NB4 (cell line): ENCODE measurements around the gene ADCYAP1R1.

Experiments
- DNase-seq: peaks from one replicate; pipeline ENCODE4 v3.0.0; 2010; ENCODE audit warnings: low read depth
- H3K4me3 ChIP-seq: one replicate; pipeline ENCODE4 v1.5.1; 2011; ENCODE audit warnings: mild to moderate bottlenecking, low read depth, low read length, moderate library complexity
- MYC ChIP-seq: IDR thresholded peaks from 2 replicates; pipeline ENCODE4 v1.6.1; 2011; ENCODE audit warnings: low read depth, low read length
- POLR2A ChIP-seq: IDR thresholded peaks from 2 replicates; pipeline ENCODE4 v1.6.1; 2011; ENCODE audit warnings: mild to moderate bottlenecking; ENCODE audit not compliant: insufficient read length; ENCODE audit errors: extremely low read depth
- TF ChIP-seq, protein P1 (sequence below): IDR thresholded peaks from 2 replicates; pipeline ENCODE4 v1.6.1; 2011; ENCODE audit warnings: low read depth, low read length
- TF ChIP-seq, protein P2 (sequence below): IDR thresholded peaks from one replicate; pipeline ENCODE4 v1.5.1; 2012; ENCODE audit warnings: low read depth, low read length

The ADCYAP1R1 gene

DNA sequence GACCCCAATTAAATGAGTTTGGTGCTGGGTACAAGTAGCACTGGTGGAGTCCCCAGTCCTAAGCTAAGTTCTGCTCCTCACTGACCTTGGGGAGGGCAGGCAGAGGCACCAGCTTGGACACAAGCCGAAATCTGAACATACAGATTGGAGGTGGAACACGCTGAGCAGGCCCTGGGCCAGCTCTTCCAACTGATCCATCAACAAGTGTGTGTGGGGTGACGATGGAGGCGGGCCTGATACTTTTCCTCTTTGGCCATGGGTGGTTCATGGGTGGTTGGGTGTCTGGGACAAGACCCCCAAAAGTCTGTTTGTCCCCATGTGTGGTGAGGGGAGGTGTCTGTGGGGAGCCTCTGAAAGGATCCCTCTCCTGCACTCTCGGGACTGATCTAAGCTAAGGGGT lies 1.9 kb downstream of the ADCYAP1R1 start:
- TF ChIP-seq POLR2A: no peak
- no peak for TF ChIP-seq MYC
- TF ChIP-seq, protein P1, sequence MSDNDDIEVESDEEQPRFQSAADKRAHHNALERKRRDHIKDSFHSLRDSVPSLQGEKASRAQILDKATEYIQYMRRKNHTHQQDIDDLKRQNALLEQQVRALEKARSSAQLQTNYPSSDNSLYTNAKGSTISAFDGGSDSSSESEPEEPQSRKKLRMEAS: no peak
- TF ChIP-seq, protein P2, sequence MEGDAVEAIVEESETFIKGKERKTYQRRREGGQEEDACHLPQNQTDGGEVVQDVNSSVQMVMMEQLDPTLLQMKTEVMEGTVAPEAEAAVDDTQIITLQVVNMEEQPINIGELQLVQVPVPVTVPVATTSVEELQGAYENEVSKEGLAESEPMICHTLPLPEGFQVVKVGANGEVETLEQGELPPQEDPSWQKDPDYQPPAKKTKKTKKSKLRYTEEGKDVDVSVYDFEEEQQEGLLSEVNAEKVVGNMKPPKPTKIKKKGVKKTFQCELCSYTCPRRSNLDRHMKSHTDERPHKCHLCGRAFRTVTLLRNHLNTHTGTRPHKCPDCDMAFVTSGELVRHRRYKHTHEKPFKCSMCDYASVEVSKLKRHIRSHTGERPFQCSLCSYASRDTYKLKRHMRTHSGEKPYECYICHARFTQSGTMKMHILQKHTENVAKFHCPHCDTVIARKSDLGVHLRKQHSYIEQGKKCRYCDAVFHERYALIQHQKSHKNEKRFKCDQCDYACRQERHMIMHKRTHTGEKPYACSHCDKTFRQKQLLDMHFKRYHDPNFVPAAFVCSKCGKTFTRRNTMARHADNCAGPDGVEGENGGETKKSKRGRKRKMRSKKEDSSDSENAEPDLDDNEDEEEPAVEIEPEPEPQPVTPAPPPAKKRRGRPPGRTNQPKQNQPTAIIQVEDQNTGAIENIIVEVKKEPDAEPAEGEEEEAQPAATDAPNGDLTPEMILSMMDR: no peak
- no peak for DNase-seq
- H3K4me3 ChIP-seq: no peak overlapping the region

DNA sequence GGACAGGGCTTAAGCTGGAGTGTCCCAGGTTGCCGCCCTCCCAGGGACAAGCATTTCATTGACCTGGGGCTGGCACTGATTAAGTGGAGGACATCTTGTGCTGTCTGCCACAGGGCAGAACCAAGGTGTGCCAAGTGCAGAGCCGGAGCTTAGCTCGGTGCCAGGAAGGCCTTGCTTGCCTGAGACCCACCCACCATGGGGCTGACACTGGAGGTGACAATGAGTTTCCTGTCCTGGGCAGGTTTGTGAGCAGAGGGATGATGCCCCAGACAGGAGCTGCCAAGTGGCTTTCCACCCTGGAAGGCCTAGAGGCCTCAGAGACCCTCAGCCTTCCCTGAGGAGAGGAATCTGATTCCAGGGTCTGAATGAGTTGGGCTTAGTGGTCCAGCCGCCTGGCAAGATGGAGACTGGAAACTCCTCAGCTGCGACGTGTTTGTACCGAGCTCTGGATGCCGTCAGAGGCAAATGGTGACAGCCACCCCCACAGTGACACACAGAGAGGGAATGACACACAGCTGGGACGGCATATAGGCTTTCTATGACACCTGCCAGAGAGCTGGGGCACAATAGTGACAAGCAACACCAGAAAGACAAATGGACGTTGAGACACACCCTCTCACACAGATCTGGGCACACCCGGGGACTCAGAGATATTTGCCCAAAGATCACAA lies 2.6 kb downstream of the ADCYAP1R1 start:
- H3K4me3 ChIP-seq: no peak overlapping the region
- DNase-seq: no peak
- TF ChIP-seq, protein P2: no peak
- TF ChIP-seq MYC: no peak
- TF ChIP-seq POLR2A: no peak
- TF ChIP-seq, protein P1: no peak

DNA sequence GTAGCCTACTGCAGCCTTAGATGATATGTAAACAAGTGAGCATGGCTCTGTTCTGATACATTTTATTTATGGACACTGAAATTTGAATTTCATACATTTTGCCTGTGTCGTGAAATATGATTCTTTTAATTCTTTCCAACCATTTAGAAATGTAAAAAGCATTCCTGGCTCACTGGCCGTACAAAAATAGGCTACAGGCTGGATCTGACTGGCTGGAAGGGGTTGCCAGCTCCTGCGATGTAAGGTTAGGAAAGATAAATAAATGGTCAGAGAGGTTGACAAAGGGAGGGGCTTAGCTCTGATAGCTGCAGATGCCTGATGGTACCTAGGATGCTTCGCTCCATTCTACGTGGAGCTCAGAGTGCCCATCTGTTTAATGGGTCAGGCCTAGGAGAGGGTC lies 3.4 kb downstream of the ADCYAP1R1 start:
- TF ChIP-seq, protein P2: no peak
- TF ChIP-seq, protein P1: no peak
- TF ChIP-seq POLR2A (no peak), MYC (no peak)
- no peak overlapping the region for H3K4me3 ChIP-seq
- no peak for DNase-seq

DNA sequence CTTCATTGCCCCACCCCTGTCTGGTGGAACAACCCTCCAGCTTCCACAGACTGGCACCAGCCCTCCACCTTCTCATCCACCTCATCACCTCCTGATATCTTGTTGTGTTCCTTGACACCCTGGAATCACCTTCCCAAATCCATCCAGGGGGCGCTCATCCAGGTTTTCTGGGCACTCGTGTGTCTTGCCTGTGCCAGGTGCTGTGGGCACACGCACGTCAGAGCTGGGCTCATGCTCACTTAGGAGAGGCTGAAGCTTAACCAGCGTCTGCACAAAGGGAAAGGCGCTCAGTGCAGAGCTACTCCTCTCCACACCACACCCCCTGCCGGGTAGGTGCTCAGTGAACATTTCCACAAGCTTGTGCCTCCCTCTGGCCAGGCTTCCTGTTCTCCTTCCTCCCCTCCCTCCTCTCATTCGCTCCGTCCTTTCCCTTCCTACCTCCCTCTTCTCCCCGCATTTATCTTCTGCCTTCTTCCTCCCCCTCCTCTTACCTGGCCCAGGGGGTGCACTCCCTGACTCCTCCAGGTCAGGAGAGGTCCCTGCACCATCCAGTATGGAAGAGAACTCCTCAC lies 4.8 kb downstream of the ADCYAP1R1 start:
- TF ChIP-seq POLR2A: no peak
- TF ChIP-seq, protein P1: no peak
- TF ChIP-seq MYC: no peak
- no peak overlapping the region for H3K4me3 ChIP-seq
- DNase-seq: peak; percentile 46

DNA sequence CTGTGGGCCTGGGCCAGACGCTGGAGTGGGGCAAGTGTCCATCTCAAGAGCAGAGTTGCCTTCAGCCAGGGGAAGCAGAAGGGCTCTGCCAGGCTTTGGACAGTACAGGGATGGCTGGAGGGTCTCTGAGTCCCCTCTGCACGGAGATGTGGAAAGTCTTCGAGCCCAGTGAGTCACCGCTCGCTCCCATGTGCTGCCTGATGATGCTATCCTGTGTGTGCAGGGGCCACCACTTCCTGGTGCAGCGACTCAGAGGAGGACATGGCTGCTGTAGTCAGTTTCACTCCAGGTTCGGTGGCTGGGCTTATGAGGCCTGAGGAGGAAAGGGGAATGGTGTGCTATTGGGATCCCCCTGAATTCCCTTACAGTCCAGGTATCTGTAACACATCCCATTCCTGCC lies 6.0 kb downstream of the ADCYAP1R1 start:
- H3K4me3 ChIP-seq: no peak overlapping the region
- peak; percentile 61 for DNase-seq
- TF ChIP-seq, protein P2: no peak
- TF ChIP-seq POLR2A (no peak), MYC (no peak)
- TF ChIP-seq, protein P1: no peak

DNA sequence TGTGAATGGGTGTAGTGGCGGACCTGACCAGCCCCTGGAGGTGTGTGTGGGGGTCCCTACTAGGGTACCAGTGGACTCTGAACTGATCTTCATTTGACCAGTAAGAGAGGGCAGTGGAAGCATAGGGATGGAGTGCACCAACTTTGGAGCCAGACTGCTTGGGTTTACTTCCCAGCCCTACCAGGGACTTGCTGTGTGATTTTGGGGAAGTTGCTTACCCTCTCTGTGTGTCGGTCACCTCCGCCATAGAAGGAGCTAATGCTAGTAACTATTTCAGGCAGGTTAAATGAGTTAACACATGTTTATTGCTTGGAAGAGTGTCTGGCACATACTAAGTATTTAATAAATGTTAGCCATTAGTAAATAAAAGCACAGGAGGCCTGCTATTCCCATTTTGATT lies 6.6 kb downstream of the ADCYAP1R1 start:
- TF ChIP-seq MYC (no peak), POLR2A (no peak)
- TF ChIP-seq, protein P1: no peak
- TF ChIP-seq, protein P2: no peak
- no peak overlapping the region for H3K4me3 ChIP-seq
- no peak for DNase-seq
